Measurements from ENCODE around the gene RALGAPA2. TPM values are rescaled to one million over a fixed set of nuclear protein-coding genes. Genes with fewer than 3 reads are reported as not detected.

The RALGAPA2 gene
- total RNA-seq, 1 experiment from 2014 or later: 1.9 TPM

DNA sequence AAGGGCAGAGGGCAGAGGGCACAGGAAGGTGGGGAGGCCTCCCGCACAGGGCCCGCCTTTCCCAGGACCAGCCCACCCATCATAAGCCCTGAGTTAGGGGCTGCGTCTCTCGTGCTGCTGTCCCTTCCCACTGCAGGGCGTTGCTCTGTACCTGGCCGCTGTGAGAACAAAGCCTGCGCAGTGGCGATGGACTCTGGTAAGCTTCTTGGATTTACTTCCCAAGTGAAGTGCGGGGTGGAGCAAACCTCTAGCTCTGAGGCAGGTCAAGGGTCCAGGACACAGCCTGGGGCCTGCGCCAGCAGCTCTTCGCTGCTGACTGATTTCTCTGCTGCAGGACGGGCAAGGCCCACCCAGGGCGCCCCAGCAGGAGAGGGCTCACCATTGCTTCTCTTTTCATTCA is 320.7 kb downstream of the RALGAPA2 start:
- no peak for DNase-seq (ENCODE audit: low read depth)
- in situ Hi-C loops (cut with HindIII; ENCODE audit: low pct_unique_long_range_greater_than_20kb, low sequenced_read_pairs): no loop called here

DNA sequence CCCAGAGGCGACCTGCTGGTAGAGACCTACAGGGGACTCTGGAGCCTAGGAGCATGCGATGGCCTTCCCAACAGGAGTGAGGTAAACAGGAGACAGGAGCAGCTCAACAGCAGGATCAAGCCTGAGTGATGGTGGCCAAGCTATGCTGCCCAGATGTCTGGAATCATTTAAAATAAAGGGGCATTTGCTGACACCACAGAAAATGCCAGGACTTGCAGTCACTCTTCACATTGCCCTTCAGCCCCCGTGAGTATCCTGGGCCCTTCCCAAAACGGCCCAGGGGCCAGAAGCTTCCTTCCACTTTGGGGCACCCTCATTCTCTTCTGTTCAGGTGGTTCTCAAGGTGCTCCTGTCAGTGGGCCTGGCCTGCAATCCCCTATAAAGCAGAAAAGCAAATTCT is 321.3 kb downstream of the RALGAPA2 start:
- in situ Hi-C loops (cut with HindIII; ENCODE audit: low pct_unique_long_range_greater_than_20kb, low sequenced_read_pairs): no loop called here
- DNase-seq (ENCODE audit: low read depth): no peak

DNA sequence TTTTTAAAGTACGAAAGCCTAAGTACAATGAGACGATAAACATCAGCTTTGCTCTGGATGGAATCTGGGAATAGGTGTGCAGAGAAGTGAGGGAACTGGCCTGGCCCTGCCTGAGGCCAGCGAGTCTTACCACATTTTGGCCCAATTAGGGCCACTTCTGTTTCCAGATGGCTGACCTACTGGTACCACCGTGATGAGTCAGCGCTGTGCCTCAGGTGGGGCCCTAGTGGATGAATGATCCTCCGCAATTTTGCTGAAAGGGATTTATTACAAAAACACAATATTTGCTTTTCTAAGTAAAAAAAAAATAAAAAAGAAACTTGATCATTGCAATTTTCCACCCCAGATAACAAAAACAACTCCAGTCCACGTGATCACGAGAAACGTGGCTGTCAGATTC is 322.1 kb downstream of the RALGAPA2 start:
- in situ Hi-C loops (cut with HindIII; ENCODE audit: low pct_unique_long_range_greater_than_20kb, low sequenced_read_pairs): no loop called here
- DNase-seq (ENCODE audit: low read depth): no peak

- in situ Hi-C loops (cut with HindIII; ENCODE audit: low pct_unique_long_range_greater_than_20kb, low sequenced_read_pairs): no loop called here
- no peak for DNase-seq (ENCODE audit: low read depth)
Measured at GRCh38 chr20:20386192-20386591, 326.3 kb downstream of the RALGAPA2 start.

DNA sequence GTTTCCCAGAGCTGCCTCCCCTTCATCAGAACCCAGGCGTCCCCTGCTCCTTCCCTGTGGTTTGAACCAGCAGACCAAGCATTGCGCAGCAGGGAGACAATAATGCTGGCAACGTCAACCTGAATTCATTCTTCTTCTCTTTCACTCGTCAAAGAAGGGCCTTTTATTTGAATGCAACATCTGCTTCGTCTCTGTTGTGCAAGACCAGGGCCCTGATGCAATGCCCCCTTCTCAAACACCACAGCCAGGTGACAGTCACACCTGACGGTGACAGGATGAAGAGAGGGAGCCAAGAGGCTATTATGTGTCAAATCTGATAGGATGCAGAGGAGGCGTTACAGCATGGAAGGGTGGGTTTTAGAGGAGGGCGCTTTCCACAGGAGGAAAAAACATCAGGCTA is 336.6 kb downstream of the RALGAPA2 start:
- no peak for DNase-seq (ENCODE audit: low read depth)
- in situ Hi-C loops (cut with HindIII; ENCODE audit: low pct_unique_long_range_greater_than_20kb, low sequenced_read_pairs): no loop called here

GRCh38 chr20:20373091-20373571 is 339.3 kb downstream of the RALGAPA2 start:
- DNase-seq (ENCODE audit: low read depth): no peak
- in situ Hi-C loops (cut with HindIII; ENCODE audit: low pct_unique_long_range_greater_than_20kb, low sequenced_read_pairs): no loop called here

- in situ Hi-C loops (cut with HindIII; ENCODE audit: low pct_unique_long_range_greater_than_20kb, low sequenced_read_pairs): no loop called here
- no peak for DNase-seq (ENCODE audit: low read depth)
Measured at GRCh38 chr20:20371681-20372080, 340.8 kb downstream of the RALGAPA2 start.

DNA sequence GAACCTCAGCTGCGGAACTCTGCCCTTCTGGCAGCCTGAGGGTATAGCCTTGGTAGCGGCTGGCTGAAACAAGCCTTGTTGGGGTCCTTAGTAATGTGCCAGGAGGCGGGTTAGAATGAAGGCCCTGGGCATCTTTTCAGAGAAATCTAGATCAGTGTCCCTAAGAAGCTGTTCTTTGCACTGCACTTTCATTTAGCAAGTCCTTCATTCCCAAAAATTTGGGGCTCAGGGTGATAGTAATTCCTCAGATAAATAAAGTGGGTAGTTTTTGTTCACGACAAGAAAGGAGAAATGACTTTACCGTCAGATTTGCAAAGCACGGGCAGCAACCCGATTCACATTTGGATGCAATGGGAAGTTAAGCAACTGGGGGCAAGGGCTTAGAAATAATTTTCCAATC is 341.4 kb downstream of the RALGAPA2 start:
- in situ Hi-C loops (cut with HindIII; ENCODE audit: low pct_unique_long_range_greater_than_20kb, low sequenced_read_pairs): no loop called here
- no peak for DNase-seq (ENCODE audit: low read depth)

DNA sequence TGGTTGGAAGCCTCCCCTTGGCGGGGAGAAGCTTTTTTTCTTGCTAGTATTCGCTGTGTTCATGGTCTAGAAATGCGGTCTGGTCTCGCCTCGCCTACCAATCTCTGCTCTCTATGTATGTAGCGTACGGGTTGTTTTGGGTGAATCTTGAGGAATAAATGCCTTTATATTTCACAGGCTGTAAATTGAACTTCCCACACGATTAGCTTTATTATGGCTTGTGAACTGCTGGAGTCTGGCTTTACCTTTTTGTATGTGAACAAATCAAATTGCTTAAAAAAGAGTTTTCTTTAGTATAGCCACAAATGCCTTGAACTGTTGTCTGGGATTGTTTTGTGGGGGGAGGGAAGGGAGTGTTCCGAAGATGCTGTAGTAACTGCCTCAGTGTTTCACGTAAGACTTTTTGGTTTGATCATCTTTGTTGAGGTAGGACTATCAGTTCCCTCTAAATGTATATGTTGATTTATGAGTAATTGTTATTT is 342.3 kb downstream of the RALGAPA2 start:
- in situ Hi-C loops (cut with HindIII; ENCODE audit: low pct_unique_long_range_greater_than_20kb, low sequenced_read_pairs): no loop called here
- no peak for DNase-seq (ENCODE audit: low read depth)

GRCh38 chr20:20369250-20370093 is 343.0 kb downstream of the RALGAPA2 start:
- in situ Hi-C loops (cut with HindIII; ENCODE audit: low pct_unique_long_range_greater_than_20kb, low sequenced_read_pairs): no loop called here

GRCh38 chr20:20368418-20369249 is 343.8 kb downstream of the RALGAPA2 start:
- DNase-seq (ENCODE audit: low read depth): no peak
- in situ Hi-C loops (cut with HindIII; ENCODE audit: low pct_unique_long_range_greater_than_20kb, low sequenced_read_pairs): no loop called here

More at GRCh38 chr20:20369250-20370093, 343.0 kb downstream of the RALGAPA2 start:
- no peak for DNase-seq (ENCODE audit: low read depth)

DNA sequence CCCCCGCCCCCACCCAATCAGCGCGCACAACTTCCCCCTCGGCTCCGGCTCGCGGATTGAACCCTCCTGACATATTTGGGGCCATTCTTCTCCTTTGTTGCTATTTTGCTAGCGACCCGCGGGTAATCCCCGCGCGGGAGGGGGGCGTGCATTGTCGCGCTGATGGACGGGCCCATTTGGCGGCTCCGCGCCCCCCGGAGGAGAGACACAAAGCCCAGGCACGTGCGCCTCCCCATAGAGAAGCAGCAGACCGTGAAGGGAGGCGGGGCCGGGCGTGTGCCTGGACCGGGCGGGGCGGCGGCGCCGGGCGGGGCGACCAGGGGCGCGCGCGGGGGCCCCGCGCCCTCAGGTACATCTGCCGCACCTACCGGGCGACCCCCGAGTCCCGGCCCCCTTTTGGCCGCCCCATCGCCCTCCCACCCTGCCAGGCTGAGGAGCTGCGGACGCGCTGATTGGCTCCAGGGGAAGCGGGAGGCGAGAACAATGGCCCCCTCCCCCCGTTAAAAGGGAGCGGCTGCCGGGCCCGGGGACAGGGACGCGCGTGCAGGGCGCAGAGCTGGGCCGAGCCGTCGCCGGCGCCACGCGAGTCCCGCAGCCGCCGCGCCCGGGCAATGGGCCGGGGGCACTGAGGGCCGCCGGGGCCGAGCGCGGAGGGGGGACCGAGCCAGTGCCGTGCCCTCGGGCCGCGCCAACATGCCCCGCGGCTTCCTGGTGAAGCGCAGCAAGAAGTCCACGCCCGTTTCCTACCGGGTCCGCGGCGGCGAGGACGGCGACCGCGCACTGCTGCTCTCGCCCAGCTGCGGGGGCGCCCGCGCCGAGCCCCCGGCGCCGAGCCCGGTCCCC is 344.6 kb downstream of the RALGAPA2 start, which contains the start of gene INSM1:
INSM1 (plus strand) TSS at position 530 of the 843 bp plus-strand sequence; CDS start at position 694, 164 bp downstream.
- no peak for DNase-seq (ENCODE audit: low read depth)
- in situ Hi-C loops (cut with HindIII; ENCODE audit: low pct_unique_long_range_greater_than_20kb, low sequenced_read_pairs): no loop called here

DNA sequence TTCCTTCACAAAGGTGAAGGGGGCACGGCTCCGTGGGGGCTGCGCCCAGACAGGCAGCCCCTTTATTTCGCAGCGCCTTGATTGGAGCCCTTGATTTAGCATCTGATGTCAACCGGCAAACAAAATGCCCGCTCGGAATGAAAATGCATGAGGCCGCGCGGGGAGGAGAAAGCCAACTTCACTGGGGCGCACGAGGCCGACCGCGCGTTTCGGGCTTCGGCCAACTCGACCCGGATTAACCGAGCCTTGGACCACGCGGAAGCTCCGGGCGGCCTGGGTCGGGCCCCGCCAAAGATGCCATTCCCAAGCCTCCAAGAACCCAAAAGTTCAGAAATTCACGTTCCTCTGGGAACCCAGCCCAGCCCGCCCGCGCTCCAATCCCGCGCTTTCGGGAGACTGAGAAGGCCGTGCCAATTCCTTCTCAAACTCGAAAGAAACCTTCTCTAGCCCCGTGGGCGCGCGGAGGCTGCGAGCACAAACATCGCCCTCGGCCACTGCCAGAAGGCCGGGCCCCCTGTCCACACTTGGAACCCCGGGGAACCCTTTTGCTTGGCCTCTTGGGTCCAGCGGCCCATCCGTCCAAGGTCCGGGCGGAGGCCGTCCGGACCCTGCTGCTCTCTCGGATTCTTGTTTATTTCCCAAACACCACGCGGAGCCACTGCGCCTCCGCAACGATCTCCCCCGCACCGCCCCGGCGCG is 345.4 kb downstream of the RALGAPA2 start:
- in situ Hi-C loops (cut with HindIII; ENCODE audit: low pct_unique_long_range_greater_than_20kb, low sequenced_read_pairs): no loop called here
- DNase-seq (ENCODE audit: low read depth): no peak

GRCh38 chr20:20366551-20366875 is 345.9 kb downstream of the RALGAPA2 start:
- in situ Hi-C loops (cut with HindIII; ENCODE audit: low pct_unique_long_range_greater_than_20kb, low sequenced_read_pairs): no loop called here
- DNase-seq (ENCODE audit: low read depth): no peak

GRCh38 chr20:20365480-20366161 is 346.8 kb downstream of the RALGAPA2 start:
- in situ Hi-C loops (cut with HindIII; ENCODE audit: low pct_unique_long_range_greater_than_20kb, low sequenced_read_pairs): no loop called here

GRCh38 chr20:20364593-20365479 is 347.6 kb downstream of the RALGAPA2 start:
- DNase-seq (ENCODE audit: low read depth): no peak
- in situ Hi-C loops (cut with HindIII; ENCODE audit: low pct_unique_long_range_greater_than_20kb, low sequenced_read_pairs): no loop called here

More at GRCh38 chr20:20365480-20366161, 346.8 kb downstream of the RALGAPA2 start:
- no peak for DNase-seq (ENCODE audit: low read depth)

Measured in Caki2 (cell line).